Activated naive CD4-positive, alpha-beta T cell treated with anti-CD3 and anti-CD28 coated beads, Interleukin-2, amount 50 U/mL, for 72 hours (primary cell): ENCODE measurements around the gene CSTPP1. TPM values are rescaled to one million over a fixed set of nuclear protein-coding genes. Genes with fewer than 3 reads are reported as not detected.

Experiments used
- ATAC-seq, 2 donors: fragments of 150-1000 bp; cut with Tn5 transposase; 2 replicates each; pipeline ENCODE4 v1.10.0; 2021; ENCODE audit warnings: mild to moderate bottlenecking in 2 of 2, moderate library complexity in 2 of 2
- DNase-seq, 2 donors: peaks; one replicate each; pipeline ENCODE4 v3.0.0; 2021 to 2022; ENCODE audit warnings: low spot score in 2 of 2
- H3K27ac Mint-ChIP-seq, 2 donors: one replicate each; pipeline ENCODE4 v1.8.0; 2022; ENCODE audit warnings: mild to moderate bottlenecking in 2 of 2, mixed read lengths in 2 of 2
- H3K36me3 Mint-ChIP-seq, 2 donors: one replicate each; pipeline ENCODE4 v1.8.0; 2022; ENCODE audit warnings: mixed read lengths in 2 of 2
- H3K9me3 Mint-ChIP-seq, 2 donors: one replicate each; pipeline ENCODE4 v1.8.0; 2022; ENCODE audit warnings: mixed read lengths in 2 of 2
- total RNA-seq, 2 donors: library from RNA; stranded (reverse); gene quantifications; one replicate each; pipeline ENCODE4 v1.2.3, GENCODE V29; 2022

CSTPP1 gene
- total RNA-seq, 2 donors from 2014 or later: 12.5 to 29.2 TPM

DNA sequence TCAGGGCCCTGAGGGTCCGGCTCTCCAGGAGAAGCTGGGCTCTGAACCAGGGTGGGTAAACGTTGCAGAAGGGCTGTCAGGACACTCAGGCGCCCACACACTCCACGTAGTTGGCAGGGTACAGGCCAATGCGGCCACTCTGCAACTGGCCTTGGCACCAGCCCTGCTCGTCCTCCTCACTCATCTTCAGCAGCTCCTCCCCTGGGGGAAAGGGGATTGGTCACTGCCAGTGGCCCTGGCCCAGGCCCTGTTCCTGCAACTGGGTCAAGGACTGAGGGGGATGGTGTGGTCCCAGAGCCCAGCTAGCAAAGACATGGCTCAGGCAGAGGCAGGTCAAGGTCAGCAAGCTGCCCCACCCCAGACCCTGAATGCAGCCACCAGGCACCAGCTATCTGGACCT is 241.3 kb downstream of the CSTPP1 start:
- no peak for DNase-seq
- H3K36me3 Mint-ChIP-seq: peaks cover 9 to 17% of the 10 kb centered on the region in 2 donors
- H3K27ac Mint-ChIP-seq: peak overlapping the region; percentile 97 to 99
- ATAC-seq: no peak
- no peaks in the 10 kb centered on the region for H3K9me3 Mint-ChIP-seq

DNA sequence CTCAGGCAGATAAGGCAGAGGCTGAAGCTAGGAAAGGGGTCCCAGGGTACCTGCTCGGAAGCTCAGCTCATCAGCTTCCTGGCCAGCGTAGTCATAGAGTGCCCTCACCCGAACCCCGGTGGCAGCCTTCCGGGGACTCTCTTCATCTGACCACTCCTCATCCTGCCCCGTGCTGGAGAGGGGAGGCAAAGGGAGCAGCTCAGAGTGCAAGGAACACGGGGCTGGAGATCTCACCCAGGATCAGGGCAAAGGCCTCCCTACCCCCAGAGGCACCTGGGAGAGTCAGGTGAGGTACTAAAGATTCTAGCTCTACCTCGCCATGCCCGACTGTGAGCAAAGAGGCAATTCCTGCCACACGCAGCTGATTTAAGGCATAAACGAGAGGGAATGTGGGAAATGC is 241.8 kb downstream of the CSTPP1 start:
- H3K27ac Mint-ChIP-seq: peak overlapping the region in 1 of 2 donors; percentile 97
- no peaks in the 10 kb centered on the region for H3K9me3 Mint-ChIP-seq
- ATAC-seq: no peak
- no peak for DNase-seq
- peaks cover 9 to 17% of the 10 kb centered on the region in 2 donors for H3K36me3 Mint-ChIP-seq

DNA sequence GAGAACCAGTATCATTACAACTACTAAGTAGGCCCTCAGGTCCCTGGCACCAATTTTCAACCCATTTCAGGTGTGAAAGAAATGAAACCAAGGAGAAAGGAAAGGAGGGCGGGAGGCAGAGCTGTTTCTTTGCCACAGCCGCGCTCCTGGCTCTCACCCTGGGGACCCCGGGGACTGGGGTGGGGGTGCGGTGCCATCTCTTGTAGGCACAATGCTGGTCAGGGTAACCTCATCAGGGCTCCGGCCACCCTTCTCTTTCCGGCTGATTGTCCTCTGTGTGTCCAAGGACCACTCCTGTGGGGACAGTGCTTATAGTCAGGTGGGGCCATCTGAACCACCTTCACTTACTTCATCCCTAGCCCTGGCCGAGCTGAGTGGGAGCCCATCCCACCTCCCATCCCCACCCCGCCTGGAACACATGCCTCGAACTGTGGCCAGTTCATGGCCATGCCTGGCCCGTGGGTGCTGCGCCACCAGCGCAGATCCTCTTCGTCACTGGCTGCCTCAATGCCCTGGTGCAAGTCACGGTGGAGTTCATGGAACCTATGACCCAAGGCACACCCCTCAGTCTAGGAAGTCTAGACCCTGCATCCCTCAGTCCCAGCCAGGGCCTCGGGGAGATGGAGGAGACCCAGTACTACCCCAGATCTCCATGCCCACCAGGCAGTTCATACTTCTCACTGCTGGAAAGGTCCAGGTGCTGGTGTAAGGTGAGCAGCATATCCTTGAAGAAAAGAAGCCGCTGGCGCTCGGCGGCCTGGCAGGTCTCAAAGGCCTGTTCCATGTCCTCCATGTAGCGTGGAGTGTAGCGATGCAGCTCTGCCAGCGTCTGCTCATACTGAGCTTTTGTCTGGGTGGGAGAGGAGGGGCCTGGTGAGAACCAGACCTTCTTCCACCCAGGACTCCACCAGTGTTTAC is 242.4 kb downstream of the CSTPP1 start:
- peaks cover 9 to 17% of the 10 kb centered on the region in 2 donors for H3K36me3 Mint-ChIP-seq
- no peak overlapping the region for H3K27ac Mint-ChIP-seq
- DNase-seq (no peak), ATAC-seq (no peak)
- H3K9me3 Mint-ChIP-seq: no peaks in the 10 kb centered on the region

DNA sequence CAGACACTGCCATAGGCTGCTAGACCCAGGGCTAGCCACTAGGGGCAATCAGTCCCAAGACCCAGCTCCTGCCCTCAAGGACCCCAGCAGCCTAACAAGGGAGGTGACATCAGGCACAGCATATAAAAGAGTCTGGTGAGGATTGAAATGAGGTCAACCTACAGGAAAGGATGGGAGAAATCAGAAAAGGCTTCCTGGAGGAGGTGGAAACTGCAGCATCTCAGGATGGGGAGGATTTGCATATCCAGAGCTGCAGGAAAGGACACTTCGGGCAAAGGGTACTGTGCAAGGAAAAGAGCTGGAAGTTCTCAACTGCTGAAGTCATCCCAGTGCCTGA is 243.1 kb downstream of the CSTPP1 start:
- Mint-ChIP-seq H3K27ac (peak overlapping the region in 1 of 2 donors; percentile 12), H3K9me3 (no peaks in the 10 kb centered on the region), H3K36me3 (peaks cover 9 to 17% of the 10 kb centered on the region in 2 donors)
- DNase-seq (peak in 1 of 2 donors; percentile 45), ATAC-seq (no peak)

DNA sequence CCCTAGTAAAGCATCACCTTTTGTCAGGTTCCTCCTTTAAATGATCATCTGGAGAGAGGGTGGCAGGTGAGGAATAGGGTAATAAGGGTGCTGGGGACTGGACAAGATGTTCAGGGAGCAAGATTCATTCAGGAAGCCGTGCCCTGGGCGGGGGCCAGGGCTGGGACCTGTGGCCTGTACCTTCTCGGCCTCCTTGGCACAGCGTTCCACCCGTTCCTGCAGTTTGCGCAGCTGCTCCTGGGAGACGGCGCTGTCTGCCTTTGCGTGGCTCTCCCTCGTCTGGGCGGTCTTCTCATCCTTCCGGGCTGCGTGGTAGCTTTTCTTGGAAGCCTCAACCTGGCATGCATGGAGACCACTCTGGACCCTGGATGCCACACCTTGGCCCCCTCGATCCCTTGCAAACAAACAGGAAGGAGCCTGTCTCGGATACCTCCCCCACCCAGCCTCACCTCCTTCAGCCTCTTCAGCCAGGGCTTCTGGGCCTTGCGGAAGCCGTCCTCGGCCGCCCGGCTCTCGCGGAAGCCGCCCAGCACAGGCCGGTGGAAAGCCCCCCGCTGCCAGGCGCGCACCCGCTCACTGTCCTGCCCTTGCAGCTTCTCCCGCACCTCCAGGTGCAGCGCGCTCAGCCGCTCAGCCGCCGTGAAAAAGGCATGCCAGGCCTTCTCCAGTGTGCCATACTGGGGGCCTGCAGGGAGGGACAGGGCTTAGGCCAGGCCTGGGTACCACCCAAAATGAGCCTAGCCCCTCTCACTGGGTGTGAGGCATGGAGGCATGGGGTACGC is 243.6 kb downstream of the CSTPP1 start:
- ATAC-seq: no peak
- Mint-ChIP-seq H3K9me3 (no peaks in the 10 kb centered on the region), H3K36me3 (peaks cover 9 to 13% of the 10 kb centered on the region in 2 donors), H3K27ac (no peak overlapping the region)
- DNase-seq: no peak

DNA sequence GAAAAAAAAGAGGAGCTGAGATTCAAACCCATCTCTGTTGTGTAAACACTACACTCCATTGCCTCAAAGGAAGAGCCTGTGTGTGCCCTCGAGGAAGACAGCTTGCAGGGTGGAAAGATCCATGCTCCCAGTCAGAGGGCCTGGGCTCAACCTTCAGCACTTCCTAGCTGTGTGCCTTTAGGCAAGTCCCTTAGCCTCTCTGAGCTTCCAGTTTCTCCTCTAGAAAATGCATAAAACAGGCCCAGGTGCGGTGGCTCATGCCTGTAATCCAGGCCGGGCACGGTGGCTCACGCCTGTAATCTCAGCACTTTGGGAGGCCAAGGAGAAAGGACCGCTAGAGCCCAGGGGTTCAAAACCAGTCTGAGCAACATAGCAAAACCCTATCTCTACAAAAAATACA is 244.7 kb downstream of the CSTPP1 start:
- H3K27ac Mint-ChIP-seq: no peak overlapping the region
- ATAC-seq (no peak), DNase-seq (no peak)
- H3K9me3 Mint-ChIP-seq: no peaks in the 10 kb centered on the region
- peaks cover 0 to 5% of the 10 kb centered on the region in 2 donors for H3K36me3 Mint-ChIP-seq

DNA sequence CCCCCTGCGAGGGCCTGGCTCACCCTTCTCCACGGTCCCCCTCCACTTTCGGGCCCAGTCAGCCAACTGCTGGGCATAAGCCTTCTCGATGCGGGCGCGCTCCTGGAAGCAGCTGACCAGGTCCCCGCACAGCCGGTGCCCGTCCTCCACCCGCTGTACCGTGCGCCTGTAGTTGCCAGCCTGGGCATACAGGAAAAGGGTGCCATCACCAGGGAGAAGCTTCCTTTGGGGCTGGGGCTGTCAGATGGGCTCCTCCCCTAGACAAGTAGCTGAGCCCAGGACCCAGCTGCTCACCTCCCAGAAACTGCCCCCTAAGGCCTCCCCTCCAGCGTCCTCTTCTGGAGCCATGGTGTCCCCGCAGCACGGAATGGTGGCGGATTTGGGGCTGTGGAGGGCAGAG is 245.8 kb downstream of the CSTPP1 start:
- DNase-seq (no peak), ATAC-seq (no peak)
- H3K36me3 Mint-ChIP-seq: no peaks in the 10 kb centered on the region
- H3K27ac Mint-ChIP-seq: no peak overlapping the region
- no peaks in the 10 kb centered on the region for H3K9me3 Mint-ChIP-seq

DNA sequence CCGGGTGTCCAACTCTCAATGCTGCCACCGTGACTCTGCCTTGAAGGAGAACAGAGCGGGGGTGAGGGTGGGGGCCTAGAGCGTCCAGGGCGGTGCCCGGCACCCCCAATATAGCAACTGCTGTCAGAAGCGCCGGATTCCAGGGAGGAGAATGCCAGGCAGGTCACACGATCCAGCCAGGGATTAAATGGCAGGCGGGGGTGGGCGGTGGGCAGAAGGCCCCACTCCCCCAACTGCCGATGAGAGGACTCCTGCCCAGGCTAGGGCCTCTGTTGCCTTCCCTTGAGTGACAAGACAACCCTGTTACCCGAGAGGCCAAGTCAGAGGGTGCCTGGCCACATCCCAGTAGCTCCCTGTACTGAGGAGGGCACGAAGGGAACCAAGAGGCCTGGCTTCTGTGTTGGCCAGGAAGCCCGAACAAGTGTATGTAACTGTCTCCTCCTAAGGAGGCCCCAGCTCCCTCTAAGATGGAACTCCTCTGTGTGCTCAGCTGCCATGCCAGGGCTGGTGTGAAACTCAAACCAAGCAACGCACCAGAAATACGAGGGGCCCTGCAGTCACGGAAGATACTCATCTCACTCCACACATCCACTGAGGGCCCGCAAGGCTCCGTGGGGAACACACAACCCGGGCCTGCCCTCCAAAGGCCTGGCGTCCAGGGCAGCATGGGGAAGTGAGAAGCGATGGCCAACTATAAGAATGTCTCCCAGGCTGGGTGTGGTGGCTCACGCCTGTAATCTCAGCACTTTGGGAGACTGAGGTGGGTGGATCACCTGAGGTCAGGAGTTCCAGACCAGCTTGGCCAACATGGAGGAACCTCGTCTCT is 246.7 kb downstream of the CSTPP1 start:
- ATAC-seq (no peak), DNase-seq (no peak)
- no peaks in the 10 kb centered on the region for H3K9me3 Mint-ChIP-seq
- H3K27ac Mint-ChIP-seq: no peak overlapping the region
- no peaks in the 10 kb centered on the region for H3K36me3 Mint-ChIP-seq

DNA sequence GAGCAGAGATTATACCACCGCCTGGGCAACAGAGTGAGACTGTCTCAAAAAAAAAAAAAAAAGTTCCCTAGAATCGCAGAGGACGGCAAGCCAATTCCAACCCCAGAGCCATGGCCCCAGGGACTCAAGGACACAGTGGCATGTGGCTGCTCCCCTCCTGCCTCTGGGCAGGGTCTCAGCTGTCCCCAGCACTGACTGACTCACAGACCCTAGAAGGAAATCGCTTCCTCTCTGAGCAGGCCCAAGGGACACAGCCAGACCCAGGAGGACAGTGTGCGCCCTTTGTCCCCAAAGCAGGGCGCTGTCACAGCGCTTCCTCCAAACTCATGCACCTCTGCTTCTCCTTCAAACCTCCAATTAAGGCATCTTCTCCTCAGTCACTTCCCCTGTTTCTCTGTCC is 247.4 kb downstream of the CSTPP1 start:
- Mint-ChIP-seq H3K27ac (no peak overlapping the region), H3K9me3 (no peaks in the 10 kb centered on the region), H3K36me3 (no peaks in the 10 kb centered on the region)
- DNase-seq (no peak), ATAC-seq (no peak)

DNA sequence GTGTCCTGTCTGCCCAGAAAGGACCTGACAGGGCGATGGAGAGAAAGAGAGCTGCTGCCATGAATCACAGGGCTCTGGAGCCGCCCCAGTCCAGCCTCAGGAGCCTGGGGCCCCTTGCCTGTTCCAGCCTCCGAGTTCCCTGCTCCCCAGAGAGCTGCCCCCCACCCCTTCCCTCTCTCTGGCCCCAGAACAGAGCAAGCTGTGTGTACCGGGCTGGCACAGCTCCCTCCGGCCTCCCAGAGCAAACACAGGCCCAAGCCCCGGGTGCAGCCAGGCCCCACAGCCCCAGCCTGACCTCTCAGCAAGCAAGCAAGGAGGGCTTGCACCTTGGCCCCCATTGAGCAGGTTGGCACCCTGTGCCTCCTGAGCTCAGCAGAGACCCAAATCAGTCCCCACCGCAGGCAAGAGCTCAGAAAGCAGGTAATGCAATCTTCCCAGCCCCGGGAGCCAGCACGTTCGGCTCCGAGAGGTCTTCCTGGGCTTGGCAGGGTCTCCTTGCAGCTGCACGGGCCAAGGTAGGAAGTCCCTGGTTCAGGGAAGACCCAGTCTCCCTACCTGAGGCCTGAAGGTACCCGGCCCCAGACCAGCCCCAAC is 248.2 kb downstream of the CSTPP1 start:
- H3K9me3 Mint-ChIP-seq: no peaks in the 10 kb centered on the region
- H3K36me3 Mint-ChIP-seq: no peaks in the 10 kb centered on the region
- DNase-seq (no peak), ATAC-seq (no peak)
- H3K27ac Mint-ChIP-seq: no peak overlapping the region

DNA sequence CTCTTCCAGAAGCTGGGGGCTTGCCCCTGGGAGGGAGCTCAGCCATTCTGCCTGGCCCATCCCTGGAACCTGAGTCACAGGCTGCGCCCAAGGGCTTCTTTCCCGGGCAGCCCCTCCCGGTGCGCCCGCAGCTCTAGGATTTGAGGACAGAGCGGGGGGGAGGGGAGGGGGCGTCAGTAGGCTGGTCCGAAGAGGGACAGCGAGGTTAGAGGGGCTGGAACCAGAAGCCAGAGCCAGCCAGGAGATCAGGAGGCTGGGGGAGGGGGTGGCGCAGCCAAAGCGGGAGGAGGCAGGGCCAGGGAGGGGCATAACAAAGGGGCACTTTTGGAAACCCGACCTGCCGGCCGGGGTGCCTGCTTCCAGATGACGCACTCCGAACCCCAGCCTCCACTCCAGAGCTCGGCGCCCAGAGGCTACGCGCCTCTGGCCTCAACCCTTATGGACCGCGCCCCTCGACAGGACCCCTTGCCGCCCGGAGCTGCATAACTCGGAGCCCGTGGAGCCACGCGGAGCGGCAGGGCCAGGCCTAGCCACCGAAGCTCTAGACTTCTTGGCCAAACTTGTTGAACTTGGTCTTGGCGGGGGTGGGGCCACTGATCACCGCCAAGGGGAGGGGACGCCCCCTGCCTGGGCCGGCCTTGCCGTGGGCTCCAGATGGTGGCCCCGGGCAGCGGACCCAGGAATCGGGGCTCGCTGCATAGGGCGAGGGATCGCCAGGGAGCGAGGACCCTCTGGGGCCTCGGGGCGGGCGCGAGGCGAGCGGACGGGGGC is 248.9 kb downstream of the CSTPP1 start:
- no peaks in the 10 kb centered on the region for H3K9me3 Mint-ChIP-seq
- H3K36me3 Mint-ChIP-seq: no peaks in the 10 kb centered on the region
- H3K27ac Mint-ChIP-seq: no peak overlapping the region
- ATAC-seq (peak; percentile 10 to 54), DNase-seq (no peak)

DNA sequence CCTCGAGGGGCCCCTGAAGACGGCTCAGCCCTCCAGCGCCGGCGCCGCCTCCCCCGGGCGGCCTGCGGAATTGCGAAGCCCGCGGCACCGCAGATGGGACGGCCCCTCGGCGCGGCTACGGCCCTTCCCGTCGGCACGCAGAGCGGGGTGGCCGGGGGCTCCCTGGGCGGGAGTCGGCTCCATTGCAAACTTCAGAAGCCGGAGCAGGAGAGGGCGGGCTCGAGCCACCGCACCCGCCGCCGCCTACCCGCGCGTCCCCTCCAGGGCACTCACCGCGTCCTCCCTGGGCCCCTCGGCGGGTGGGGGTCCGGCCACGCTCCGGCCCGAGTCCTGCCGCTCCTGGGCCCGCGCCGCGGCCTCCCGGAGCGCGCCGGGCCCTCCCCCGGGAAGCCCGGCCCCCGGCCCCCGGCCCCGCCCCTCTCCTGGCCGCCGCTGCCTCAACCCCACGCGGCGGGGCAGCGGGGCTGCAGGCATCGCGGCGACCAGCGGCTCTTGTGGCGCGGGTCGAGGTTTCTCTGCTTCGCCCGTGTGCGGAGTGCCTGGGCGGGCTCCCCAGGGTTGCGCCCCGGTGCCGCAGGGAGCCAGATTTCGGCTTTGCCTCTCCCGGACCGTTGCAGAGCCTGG is 249.6 kb downstream of the CSTPP1 start, which contains the start of gene PACSIN3:
Gene PACSIN3 (minus strand): TSS at position 359 of the 624 bp plus-strand sequence. CDS start 3,707 bp downstream, outside the sequence.
- H3K27ac Mint-ChIP-seq: peak within 1 kb of the TSS; percentile 41 to 81
- DNase-seq (peak; percentile 55 to 73), ATAC-seq (peak; percentile 80 to 82)
- H3K36me3 Mint-ChIP-seq: no peaks in the 10 kb centered on the region
- H3K9me3 Mint-ChIP-seq: no peaks in the 10 kb centered on the region

DNA sequence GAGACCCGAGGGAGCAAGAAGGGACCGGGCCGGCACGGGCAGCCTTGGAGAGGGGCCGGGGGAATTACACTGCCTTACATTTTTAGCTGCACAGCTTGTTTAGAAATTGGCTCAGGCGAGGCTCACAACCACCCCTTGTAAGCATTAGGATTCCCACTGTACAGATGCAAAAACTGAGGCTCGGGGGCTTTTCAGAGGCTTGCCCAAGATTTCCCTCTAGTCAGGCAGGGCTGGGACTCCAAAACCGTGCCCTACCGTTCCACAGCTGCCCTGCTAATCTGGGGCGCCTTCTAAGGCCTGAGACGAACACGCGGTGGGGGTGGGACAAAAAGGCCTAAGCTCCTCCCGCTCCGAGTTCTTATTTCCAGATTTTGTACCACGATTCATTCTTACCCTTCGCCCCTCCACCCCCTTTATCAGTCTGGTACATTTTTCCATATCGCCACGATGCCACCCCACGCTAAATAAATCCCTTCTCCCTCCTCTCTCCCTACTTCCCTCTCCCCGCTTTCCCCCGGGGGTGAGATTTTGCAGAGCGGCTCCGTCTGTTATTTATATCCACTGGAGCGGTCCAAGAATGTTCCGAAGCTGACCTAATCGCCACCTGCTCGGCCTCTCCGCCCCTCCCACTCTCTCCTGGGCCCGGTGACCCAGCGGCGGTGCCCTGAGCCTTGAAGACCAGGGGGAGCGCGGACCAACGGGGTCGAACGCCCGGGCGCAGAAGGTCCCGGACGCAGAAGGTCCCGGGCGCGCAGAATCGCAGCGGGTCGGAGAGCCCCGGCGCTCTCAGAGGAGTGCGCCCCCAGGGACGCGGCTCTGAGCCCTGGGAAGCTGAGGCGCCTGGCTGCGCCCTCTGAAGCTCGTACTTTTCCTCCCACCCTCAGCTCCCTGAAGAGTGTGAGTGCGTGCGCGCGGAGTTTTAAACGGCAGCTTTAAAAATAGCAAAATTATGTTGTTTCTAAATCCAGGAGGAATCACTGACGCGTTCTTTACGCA is 250.4 kb downstream of the CSTPP1 start:
- DNase-seq (peak in 1 of 2 donors; percentile 47), ATAC-seq (peak; percentile 40 to 65)
- H3K9me3 Mint-ChIP-seq: no peaks in the 10 kb centered on the region
- H3K27ac Mint-ChIP-seq: peak overlapping the region; percentile 41 to 81
- no peaks in the 10 kb centered on the region for H3K36me3 Mint-ChIP-seq

DNA sequence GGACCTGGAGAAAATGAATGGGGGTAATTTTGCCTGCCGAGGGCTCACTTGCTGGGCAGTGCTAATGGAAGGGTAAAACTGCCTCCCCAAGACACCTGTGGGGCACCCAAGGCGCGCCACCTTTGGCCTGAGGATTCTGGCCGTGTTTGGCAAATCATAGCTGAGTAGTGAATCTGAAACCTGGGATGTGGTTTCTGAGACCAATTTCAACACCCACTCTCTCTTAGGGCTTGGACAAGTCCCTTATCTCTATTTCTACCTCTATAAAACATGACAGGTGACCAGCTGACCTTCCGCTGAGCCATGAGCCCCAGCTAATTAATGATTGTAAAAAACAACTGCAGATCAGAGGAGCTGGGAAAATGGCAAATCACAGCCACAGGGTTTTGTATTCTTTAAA is 251.2 kb downstream of the CSTPP1 start:
- Mint-ChIP-seq H3K9me3 (no peaks in the 10 kb centered on the region), H3K36me3 (no peaks in the 10 kb centered on the region), H3K27ac (no peak overlapping the region)
- DNase-seq: no peak
- ATAC-seq: no peak
